Globus pallidus (tissue), 1 donor: ENCODE data around the gene CDK6.
A peak's percentile ranks its signal among the peaks of the same experiment; 100 is the strongest.

Experiments used
- DNase-seq: peaks from one replicate; pipeline ENCODE4 v3.0.0-alpha.2; 2015; ENCODE audit warnings: low spot score

Gene CDK6

DNA sequence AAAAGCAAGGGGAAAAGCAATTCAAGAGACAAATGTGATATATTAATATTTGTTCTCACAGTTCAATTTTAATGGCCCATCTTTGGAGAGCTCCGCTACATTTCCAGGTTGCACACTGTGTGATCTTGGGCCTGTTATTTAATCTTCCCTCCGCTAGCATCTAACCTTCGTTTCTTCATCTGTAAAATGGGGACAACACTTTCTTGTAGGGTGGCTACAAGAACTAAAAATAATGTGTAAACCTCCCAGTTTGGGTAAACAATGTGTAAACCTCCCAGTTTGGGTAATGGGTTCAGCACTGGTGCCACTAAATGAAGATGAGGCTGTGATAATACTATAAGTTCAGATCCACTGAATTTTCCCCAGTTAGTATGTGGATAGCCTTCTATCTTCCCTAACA, 99.5 kb downstream of the CDK6 start:
- DNase-seq, result no peak

DNA sequence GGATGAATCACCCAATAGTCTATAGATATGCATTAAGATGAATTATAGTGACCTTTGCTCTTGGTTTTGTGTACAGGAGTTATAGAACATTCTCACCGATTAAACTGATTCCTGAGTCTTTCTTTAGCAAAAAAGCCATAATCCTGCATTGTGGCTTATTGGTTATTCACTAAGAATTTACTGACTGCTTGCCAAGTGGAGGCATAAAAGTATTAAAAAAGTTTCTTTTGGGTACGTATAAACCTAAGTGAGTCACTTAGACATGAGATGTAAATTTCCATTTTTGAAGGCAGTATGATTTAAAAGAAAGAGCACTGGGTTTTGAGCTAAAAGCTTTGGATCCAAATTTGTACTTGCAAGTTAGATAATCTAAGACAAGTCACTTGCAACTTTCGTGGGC, 100.7 kb downstream of the CDK6 start:
- DNase-seq, result no peak

DNA sequence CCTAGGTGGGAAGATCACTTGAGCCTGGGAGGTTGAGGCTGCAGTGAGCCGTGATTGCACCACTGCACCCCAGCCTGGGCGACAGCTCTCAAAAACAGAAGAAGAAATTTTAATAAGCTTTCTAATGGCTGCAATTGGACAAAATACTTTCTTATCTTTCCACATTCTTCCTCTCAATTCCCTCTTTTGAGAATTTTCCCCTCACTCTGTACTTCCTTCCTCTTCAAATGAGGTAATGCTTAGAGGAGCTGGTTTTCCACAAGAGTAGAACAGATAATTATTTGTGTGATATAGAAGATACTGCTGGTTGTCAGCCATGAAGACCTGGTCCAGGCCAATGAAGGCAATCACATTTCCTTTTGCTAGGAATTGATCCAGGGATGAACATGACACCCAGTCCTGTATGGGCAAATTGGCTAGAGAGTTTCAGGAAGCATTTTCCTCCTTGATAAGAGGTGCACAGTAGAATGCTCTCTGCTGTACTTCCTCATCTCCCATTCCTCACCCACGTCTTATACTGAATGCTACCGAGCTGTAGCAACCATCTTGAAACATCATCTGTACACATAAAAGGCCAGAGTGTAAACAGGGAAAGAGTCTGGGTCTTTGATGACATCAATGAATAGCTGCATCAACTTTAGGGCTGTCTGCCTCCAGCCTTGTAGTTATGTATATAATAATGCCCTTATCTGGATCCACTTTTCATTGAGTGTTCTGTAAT, 103.9 kb downstream of the CDK6 start:
- DNase-seq, result no peak

DNA sequence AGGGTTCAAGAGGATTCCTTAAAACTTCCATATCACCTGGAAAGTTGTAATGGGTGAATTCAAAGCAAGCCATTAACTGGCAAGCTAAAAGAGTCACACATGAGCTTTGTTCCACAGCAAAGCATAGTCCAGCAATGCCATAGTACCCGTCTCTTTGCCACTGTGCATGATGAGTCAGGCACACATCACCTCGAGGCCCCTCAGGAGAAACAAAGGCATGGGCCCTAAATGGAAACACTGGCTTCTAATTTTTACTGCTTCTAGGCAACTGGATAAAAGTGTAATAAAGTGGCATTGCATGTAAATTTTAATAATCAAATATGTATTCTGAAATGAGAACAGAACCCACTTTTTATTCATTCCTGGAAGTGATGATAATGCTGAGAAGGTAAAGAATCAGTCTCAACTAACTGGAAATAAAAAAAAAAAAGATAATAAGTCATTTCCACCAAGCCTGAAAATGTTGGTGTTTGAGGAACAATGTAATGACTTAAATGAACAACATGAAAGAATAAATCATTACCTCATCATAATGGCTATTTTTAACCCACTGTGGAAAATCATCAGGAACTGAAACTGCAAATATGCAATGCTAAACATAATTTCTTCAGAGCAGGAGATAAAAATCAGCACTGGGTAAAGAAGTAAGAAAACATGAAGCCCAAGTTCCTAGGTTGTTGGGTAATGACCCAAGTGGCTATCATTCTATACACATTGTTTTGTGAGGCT, 104.9 kb downstream of the CDK6 start:
- no peak for DNase-seq

DNA sequence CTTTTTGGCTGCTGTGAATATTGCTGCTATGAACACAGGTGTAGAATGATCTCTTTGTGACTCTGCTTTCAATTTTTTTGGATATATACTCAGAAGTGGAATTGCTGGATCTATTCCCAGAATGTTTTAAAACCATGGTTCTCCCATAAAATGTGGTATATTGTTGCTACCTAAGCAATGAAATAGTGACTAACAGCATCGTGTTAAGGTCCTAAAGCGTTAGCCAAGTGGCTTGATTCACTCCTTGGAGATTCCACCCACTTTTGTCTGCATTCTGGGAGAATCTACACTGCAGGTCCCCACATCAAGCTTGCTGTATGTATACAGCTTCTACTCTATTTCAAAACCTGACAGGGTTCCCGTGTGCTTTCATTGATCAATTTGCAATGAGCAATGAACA, 105.6 kb downstream of the CDK6 start:
- no peak for DNase-seq

DNA sequence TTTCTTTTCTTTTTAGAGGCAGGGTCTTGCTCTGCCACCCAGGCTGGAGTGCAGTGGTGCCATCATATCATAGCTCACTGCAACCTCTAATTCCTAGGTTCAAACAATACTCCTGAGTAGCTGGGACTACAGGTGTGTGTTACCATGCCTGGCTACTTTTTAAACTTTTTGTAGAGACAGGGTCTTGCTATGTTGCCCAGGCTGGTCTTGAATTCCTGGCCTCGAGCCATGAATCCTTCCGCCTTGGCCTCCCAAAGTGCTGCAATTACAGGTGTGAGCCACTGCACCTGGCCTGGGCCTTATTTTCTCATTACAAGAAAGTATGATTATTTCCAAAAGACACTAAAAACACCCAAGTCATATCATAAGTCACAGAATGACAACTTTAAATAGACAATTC, 106.6 kb downstream of the CDK6 start:
- DNase-seq, result no peak

DNA sequence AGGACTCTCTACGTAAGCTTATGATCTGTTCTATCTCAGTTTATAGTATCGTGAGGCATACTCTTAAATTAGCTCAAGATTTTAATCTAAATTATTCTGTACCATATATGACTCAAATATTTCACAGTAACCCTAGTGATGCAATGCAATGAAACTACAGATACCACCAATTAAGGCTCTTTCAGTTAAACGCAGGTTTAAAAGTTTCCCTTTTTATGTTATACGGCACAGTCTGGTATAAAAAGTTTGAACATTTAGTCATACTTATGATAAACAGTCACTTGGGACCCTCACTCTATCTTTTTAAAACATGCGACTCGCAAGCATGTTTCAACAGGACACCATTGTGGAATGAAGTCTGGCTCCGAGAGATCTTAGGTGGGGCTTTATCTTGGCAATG, 107.2 kb downstream of the CDK6 start:
- no peak for DNase-seq

DNA sequence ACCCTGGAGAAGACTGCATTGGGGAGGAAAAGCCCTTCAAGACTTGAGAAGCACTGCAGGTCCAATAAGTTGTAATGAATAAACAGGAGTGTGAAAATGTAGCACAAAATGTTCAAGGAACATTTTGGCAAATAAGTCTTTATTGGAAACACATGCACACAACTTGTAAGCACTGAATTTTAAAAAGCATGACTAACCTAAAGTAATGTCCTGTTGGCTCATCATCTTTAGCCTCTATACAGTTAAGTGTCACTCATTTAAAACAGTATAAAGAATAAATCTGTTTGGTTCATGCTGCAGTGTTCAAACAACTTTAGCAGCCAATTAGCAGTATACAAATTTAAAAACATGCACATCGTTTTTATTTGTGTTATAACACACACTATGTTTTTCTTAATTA, 108.6 kb downstream of the CDK6 start:
- DNase-seq, result no peak

DNA sequence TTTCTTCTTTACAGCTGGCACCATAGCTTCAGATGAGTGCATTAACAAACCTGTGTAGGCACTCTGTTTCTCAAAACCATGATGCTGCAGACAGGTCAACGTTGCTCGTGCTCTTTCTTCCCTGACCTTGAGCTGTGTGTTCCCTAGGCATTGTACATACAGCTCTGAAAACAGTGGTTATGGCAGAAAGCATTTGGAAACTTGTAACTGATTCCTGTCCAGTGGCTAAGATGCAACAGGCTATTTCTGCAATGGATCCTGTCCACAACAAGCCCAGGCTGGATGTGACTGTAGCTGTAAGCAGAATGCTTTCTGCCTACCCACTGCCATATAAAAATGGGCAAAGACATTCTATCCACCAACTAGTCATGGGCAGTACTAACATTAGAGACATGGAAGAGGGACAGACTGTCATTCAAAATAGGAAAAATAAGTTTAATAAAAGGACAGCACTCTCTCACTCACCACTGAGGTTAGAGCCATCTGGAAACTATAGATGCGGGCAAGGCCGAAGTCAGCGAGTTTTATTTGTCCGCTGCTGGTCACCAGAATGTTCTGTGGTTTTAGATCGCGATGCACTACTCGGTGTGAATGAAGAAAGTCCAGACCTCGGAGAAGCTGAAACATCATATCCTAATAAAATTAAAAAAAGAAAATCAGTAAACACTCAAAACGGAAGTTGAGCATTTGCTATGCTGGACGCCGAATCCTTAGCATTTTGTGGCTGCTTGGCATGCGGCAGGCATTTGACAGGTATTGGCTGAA, 111.0 kb downstream of the CDK6 start:
- no peak for DNase-seq

DNA sequence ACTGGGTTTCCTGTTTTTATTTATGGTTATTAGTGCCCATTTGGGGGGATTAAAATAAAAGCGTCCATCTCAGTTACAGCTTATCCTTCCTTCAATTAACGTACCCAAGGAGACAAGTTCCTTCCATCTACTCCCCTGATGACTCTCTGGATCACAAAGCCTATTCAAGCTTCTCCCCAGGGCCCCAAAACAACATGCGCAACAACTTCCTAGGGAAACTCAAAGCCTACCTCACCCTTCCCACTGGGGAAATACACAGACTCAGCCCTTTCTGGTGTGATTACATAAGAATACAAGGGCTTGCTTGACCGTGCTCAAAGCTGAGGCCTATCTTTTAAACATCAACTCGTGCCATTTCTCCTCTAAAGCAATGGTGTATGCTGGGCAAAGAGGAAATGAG, 112.4 kb downstream of the CDK6 start:
- no peak for DNase-seq

DNA sequence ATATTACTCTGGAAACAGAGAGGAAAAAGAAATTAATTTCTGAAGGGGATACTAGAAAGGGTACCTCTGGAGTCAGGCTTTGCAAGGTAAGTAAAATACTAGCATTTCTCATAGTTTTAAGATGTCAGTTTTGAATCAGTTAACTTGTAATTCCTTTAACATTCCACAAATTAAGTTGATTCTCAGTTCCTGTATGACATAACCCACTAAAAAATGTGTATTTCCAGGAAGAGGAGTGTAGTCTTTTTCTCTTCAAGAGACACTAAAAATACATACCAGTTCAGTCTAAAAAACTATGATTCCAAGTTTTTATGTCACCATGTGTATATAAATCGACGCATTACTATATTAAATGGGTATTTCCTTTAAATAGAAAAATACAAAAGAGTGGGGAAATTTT, 113.2 kb downstream of the CDK6 start:
- DNase-seq, result no peak

DNA sequence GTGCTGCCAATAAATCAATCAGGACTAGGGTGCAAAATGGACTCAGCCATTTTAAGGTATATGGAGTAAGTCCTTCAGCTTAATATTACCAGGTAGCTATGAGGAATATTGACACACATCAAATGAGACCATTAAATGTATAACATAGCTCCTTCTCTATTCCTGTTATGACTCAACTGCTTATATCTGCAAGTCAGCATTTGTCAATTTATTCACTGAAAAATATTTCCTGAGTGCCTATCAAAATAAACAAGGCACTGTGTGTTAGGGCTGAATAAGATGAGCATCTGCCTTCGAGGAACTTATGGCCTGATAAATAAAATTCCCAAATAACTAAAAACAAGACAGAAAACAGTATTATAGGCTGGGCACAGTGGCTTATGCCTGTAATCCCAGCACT, 113.8 kb downstream of the CDK6 start:
- no peak for DNase-seq

DNA sequence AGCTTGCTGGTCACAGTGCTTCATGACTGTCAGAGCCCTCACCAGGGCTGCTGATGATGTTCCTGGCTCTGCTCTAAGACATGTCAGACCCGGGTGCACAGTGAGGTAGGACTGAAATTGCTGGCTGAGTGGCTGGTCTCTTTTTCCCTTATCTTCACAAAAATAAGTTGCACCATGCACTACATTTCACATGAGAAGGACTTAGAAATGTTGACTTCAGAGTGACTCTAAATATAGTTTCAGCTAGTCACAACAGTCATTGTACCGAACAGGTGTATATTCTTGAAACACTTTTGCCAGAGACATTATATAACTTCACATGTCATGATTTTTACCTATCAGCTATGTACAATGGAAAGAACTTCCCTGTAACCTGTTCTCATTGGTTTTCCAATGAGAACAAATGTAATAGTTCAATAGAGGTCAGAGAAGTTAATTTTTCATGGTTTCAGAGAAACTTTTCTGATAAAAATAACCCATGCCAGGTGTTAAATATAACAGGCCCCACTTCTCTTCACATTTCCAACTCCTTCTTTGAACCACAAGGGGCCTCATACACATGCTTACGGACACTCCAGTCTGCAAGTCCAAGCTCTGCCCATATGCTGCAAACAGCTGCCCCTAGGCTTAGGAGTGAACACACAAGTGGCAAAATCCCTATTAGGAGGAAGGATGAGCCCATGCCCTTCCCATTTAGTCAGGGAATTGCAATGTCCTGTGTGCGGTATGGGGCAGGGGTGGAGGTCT, 115.6 kb downstream of the CDK6 start:
- no peak for DNase-seq

DNA sequence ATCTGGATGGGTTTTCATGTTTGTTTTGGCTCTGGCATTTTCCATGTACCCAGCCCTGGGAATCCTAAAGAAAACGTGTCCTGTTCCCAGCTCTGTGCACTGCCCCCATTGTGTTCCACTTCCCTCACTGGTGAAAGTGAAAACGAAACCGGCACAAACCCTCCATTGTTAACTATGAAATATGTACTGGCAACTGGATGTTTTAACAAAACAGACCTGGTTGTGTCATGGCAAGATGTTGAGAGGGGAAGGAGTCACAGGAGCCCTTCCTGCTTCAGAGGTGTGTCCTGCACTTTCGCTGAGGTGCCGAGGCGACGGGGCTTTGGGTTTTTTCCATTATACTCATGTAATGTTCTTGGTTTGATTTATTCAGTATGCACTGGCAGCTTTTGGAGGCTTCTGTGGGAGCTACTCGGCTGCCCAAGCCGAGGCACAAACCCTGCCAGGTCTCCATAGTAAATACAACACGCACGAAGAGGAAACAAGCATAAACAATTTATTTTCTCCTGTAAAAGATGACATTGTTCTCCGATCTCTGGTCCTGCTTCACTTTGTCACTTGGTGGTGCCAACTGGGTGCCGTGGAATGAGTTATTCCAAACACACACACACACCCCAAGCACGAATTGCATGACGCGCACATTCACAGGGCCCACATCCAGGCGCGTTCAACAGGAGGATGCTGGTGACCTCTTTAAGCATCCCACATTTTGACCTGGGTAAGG, 118.2 kb downstream of the CDK6 start:
- DNase-seq, result peak; percentile 91

DNA sequence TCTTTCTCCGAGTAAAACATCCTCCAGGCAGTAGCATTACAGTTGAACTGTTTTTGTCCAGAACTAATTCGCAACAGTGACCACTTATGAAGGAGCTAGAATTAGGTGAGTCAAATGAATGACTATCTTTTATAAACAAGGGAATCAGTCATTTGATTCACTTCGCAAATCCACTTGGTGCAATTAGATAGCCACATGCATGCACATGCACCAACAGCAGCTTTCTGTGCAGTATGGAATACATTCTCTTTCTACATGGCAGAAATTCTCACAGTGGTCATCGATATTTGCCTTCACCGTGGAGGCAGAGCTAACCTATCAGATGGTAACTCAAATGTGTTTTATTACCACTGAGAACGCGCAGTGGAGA, 118.8 kb downstream of the CDK6 start:
- no peak for DNase-seq

DNA sequence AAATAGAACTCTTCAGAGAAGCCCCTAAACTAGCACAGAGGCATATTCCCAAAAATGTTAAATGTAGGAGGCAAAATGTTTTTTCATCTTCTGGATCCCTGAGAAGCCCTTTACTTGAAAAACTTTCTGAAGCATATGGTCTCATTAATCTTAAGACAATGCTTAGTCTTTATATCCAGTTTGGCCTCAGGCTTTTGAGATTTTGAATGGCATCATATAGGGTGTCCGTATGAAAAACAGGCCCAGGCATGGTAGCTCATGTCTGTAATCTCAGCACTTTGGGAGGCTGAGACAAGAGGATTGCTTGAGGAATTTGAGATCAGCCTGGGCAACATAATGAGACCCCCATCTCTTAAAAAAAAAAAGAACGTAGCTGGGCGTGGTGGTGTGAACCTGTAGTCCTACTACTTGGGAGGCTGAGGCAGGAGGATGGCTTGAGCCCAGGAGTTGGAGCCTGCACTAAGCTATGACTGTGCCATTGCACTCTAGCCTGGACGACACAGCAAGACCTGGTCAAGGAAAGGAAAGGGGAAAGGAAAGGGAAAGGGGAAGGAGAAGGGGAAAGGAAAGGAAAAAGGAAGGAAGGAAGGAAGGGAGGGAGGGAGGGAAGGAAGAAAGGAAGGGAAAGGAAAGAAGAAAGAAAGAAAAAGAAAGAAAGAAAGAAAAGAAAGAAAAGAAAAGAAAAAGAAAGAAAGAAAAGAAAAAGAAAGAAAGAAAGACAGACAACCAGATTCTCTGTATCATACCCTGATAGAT, 119.4 kb downstream of the CDK6 start:
- DNase-seq, result no peak

DNA sequence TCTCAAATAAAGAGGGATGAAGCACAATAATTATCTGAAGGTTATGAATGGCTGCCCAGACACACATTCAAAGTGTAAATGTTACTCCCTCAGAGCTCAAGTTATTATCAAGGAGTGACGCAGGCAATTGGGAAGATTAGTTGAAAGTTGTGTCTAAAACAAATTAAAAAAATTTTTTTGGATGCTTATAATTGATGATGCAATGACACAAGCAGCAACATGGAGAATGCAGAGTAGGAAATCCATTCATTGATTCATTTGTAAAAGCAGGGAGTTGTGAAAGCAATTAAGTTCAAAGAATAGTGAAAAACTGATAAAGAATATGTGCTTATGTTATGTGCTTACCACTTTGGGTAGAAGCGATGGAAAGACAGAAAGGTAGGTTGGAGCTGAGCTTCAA, 120.4 kb downstream of the CDK6 start:
- DNase-seq, result no peak

DNA sequence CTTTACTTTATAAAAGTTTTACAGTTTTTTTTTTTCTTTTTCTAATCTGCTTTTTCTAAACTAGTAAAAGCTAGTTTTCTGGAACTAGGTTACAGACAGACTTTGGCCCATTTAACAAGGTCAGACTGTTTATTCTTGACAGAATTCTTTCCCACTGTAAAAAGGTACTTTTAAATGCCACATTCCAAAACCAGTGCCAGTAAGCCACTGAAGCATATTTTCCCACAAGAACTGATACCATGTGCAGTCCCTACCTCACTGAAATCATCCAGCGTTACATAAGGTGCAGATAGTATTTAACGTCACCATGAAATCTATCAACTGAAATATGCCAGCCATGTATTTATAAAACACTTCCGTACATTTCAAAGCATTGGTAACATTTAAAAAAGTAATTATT, 121.6 kb downstream of the CDK6 start:
- DNase-seq, result no peak

DNA sequence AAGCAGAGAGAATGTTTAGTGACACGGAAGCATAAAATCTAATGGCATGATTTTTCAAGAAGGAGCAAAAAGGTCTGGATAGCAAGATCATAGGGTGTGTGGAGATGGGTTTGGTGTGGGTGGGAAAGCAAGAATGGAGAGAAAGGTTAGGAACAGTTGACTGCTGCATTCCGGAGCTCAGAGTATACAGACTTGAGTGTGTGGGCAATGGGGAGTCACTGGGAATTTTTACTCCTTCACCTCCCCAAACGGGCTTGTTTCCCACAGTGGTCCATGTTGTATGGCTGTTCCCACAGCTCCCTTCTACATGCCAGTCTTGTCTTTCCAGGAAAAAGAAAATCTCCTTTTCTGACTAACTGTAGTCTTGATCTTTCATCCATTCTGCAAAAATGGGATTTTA, 122.1 kb downstream of the CDK6 start:
- no peak for DNase-seq

DNA sequence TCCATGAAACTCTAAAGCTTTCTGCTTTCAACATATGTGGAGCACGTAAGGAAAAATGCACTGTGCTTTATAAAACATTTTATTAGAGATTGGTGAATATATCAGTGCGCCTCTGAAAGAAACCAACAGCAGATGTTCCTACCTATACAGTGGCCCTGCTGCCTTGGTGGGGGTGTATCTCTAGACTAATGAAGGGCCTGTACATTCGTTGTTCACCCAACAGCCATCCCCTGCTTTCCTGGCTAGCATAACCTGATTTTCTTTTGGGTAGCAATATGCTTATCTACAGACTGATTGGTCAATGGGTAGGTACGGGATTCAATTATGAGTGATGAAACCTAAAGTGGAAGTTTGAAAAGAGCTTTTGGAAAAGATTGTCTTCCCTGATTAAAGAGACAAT, 126.5 kb downstream of the CDK6 start:
- DNase-seq, result no peak

DNA sequence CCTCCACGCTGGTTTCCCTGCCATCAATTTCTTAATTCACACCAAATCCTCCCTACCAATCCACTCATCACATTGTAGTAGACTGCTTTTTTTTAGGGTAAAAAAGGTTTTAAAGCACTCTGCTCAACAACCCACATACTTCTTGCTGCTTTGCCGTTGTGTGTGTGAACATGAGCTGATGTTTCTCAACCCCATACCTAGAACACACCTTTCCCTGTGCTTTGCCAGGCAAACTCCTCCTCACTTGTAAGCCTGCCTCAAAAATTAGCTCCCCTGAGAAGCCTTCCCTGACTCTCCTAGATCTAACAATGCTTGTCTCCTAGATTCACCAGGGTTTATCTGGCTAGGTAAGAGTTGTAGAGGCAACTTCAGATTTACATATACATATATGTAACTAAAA, 127.2 kb downstream of the CDK6 start:
- no peak for DNase-seq
